HG02884 (cell line): ENCODE measurements around the gene UPK3BL2.
"Not testable (repeated sequence)": the region's sequence is repeated elsewhere in the genome, so short reads cannot be mapped to it uniquely, and the experiment has no call there.

Experiments used
- ATAC-seq: cut with Tn5 transposase; IDR thresholded peaks from one replicate; pipeline ENCODE4 v1.9.1; 2021; ENCODE audit warnings: mild to moderate bottlenecking, moderate library complexity; ENCODE audit not compliant: unreplicated experiment

Gene UPK3BL2

DNA sequence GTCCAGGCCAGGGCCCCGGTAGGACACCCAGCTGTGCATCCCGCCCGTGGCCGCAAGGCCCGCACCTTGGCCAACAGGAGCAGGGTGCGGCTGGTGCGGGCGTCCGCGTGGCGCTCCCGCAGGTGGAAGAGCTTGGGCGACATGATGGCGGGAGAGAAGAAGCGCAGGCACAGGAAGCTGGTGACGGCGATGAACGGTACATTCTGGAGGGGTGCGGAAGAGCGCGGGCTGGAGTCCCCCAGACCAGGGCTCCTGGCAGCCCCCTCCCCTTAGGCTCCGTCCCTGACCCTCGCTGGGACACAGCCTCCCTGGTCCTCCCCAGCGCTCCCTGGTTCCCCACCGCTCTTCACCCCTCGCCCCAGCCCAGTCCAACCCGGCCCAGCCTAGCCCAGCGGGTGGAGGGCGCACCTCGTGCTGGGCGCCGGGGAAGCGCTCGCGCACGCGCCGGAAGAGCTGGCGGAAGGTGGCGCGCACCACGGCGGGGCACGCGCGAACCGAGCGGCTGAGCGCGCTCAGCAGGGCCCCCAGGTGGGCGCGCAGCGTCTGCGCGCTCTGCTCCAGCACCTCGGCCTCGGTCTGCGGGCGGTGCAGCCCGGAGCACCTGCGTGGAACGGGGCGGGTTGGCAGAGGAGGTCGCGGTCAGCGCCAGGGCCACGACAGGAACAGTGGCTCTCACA is 48.9 kb downstream of the UPK3BL2 start:
- peak; percentile 59 for ATAC-seq

GRCh38 chr7:102494026-102494425 is 49.5 kb downstream of the UPK3BL2 start:
- not testable (repeated sequence) for ATAC-seq

DNA sequence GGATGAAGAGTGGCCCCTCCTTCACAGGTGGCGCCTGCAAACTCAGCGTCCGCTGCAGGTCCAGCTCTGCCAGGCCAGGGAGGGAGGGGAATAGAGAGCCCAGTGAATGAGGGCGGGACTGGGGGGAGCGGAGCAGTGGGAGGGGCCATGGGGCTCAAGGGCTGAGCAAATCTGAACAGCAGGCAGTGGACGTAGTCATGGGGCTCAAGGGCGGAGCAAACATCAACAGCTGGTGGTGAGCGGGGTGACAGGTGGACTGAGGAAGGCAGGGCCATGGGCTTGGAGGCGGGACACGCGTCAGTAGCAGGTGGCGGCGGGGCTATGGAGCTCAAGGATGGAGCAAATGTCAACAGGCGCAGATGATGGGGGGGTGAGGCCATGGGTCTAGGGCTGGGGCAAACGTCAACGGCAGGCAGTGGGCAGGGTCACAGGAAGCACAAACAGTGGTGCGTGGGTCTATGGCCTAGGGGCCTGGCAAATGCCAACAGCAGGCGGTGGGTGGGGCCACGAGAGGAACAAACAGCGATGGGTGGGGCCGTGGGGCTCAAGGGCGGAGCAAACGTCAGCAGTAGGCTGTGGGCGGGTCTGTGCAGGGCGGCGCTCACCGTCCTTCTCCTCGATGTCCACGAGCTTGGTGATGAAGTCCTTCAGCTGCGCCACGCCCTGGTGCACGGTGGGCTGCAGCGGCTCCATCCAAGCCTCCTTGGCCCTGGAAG is 50.1 kb downstream of the UPK3BL2 start:
- peak; percentile 39 for ATAC-seq

DNA sequence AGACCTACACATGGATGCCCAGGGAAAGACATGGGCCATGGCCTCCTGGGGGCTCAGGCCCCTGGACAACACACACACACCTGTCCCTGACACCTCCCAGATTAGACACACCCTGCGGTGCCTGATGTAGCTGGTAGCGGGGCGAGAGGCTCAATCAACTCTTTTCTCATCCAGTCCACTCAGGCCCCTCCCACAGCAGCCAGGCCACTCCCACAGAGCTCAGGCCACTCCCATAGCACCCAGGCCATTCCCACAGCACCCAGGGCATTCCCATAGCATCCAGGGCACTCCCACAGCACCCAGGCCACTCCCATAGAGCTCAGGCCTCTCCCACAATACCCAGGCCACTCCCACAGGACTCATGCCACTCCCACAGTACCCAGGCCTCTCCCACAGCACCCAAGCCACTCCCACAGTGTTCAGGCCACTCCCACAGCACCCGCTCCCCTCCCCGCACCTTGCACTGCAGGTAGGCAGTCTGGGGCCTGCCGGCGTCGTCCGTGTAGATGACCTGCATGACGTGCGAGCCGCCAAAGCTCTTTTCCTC is 52.9 kb downstream of the UPK3BL2 start:
- peak; percentile 40 for ATAC-seq
